HuH-7.5 (cell line): ENCODE data around the gene RSBN1L.
A peak's percentile ranks its signal among the peaks of the same experiment; 100 is the strongest.
"Not testable (repeated sequence)": the region's sequence is repeated elsewhere in the genome, so short reads cannot be mapped to it uniquely, and the experiment has no call there.

Source experiments
- DNase-seq: peaks from one replicate; pipeline ENCODE4 v3.0.0; 2011; ENCODE audit warnings: low spot score

The RSBN1L gene

GRCh38 chr7:77687747-77688144 lies 8.5 kb upstream of the RSBN1L start:
- DNase-seq: no peak

GRCh38 chr7:77690289-77690688 lies 6.0 kb upstream of the RSBN1L start:
- DNase-seq: no peak

- DNase-seq: no peak
Measured at GRCh38 chr7:77691892-77692491, 4.3 kb upstream of the RSBN1L start.

GRCh38 chr7:77693830-77694583 lies 2.3 kb upstream of the RSBN1L start:
- no peak for DNase-seq

- DNase-seq: peak; percentile 11
Measured at GRCh38 chr7:77696643-77697534, 630 bp downstream of the RSBN1L start.

GRCh38 chr7:77697535-77697831 lies 1.2 kb downstream of the RSBN1L start:
- DNase-seq: no peak

- no peak for DNase-seq
Measured at GRCh38 chr7:77698042-77698625, 1.9 kb downstream of the RSBN1L start.

- no peak for DNase-seq
Measured at GRCh38 chr7:77699056-77699455, 2.8 kb downstream of the RSBN1L start.

GRCh38 chr7:77702513-77702912 lies 6.3 kb downstream of the RSBN1L start:
- no peak for DNase-seq

GRCh38 chr7:77702968-77703472 lies 6.8 kb downstream of the RSBN1L start:
- DNase-seq: no peak

GRCh38 chr7:77703669-77704068 lies 7.4 kb downstream of the RSBN1L start:
- DNase-seq: not testable (repeated sequence)

- DNase-seq: no peak
Measured at GRCh38 chr7:77707504-77707992, 11.3 kb downstream of the RSBN1L start.

- no peak for DNase-seq
Measured at GRCh38 chr7:77710067-77710466, 13.8 kb downstream of the RSBN1L start.

GRCh38 chr7:77710861-77711260 lies 14.6 kb downstream of the RSBN1L start:
- DNase-seq: no peak

GRCh38 chr7:77714195-77714594 lies 17.9 kb downstream of the RSBN1L start:
- no peak for DNase-seq

GRCh38 chr7:77714931-77715330 lies 18.7 kb downstream of the RSBN1L start:
- DNase-seq: not testable (repeated sequence)

- no peak for DNase-seq
Measured at GRCh38 chr7:77716804-77717203, 20.5 kb downstream of the RSBN1L start.

GRCh38 chr7:77717566-77717965 lies 21.3 kb downstream of the RSBN1L start:
- not testable (repeated sequence) for DNase-seq

GRCh38 chr7:77727527-77727926 lies 31.3 kb downstream of the RSBN1L start:
- DNase-seq: no peak

GRCh38 chr7:77727936-77728701 lies 31.9 kb downstream of the RSBN1L start:
- DNase-seq: no peak

- DNase-seq: no peak
Measured at GRCh38 chr7:77729574-77730348, 33.5 kb downstream of the RSBN1L start.
